Panc1 (cell line): Measurements from ENCODE around the gene ADGRL3. TPM values are rescaled to one million over a fixed set of nuclear protein-coding genes. Genes with fewer than 3 reads are reported as not detected.

Source experiments
- ATAC-seq: fragments of 200-7000 bp; cut with Tn5 transposase; 2 replicates; pipeline ENCODE4 v1.9.1; 2020; ENCODE audit warnings: mild to moderate bottlenecking, moderate library complexity
- BruUV-seq: library from RNA; stranded (reverse); fragments of 400-500 nt; replicated peaks from 2 replicates; lab custom pipeline; 2021; lab: Mats Ljungman, UMichigan
- CTCF ChIA-PET: fragments of 300-600 bp; sonication (Branson Sonifier 250); formaldehyde crosslinking; loops from one replicate; lab custom pipeline; 2022; ENCODE audit warnings: antibody characterized with exemption; lab: Charles Lee
- POLR2A ChIA-PET: fragments of 300-600 bp; sonication (Branson Sonifier 250); formaldehyde crosslinking; loops from one replicate; lab custom pipeline; 2022; ENCODE audit warnings: antibody characterized with exemption; lab: Charles Lee
- DNase-seq: peaks from one replicate; pipeline ENCODE4 v3.0.0-alpha.2; 2010; ENCODE audit warnings: low read depth, low spot score
- H3K27ac ChIP-seq: 2 replicates; pipeline ENCODE4 v1.5.1; 2011; ENCODE audit warnings: mild to moderate bottlenecking, low read length, inconsistent platforms
- H3K27me3 ChIP-seq: fragments of 200-500 bp; sonication (Bioruptor generic); 2 replicates; pipeline ENCODE4 v1.6.0; 2014; ENCODE audit warnings: low read length, inconsistent platforms; ENCODE audit not compliant: control insufficient read depth, insufficient read depth
- H3K36me3 ChIP-seq: fragments of 200-500 bp; sonication (Bioruptor generic); 2 replicates; pipeline ENCODE4 v1.5.1; 2014; ENCODE audit warnings: inconsistent platforms, mild to moderate bottlenecking, low read length, moderate library complexity; ENCODE audit not compliant: control insufficient read depth, insufficient read depth
- H3K4me1 ChIP-seq: 2 replicates; pipeline ENCODE4 v1.5.1; 2011; ENCODE audit warnings: inconsistent platforms, mild to moderate bottlenecking, low read length, moderate library complexity; ENCODE audit not compliant: control insufficient read depth, insufficient read depth
- H3K4me3 ChIP-seq, 2 experiments: 2 replicates each; pipeline ENCODE4 v1.5.1; 2011 to 2012; ENCODE audit warnings: low read depth in 2 of 2, low read length in 2 of 2, mild to moderate bottlenecking in 2 of 2, inconsistent platforms in 1 of 2, moderate library complexity in 1 of 2
- H3K9me3 ChIP-seq: fragments of 200-500 bp; sonication (Bioruptor generic); 2 replicates; pipeline ENCODE4 v1.5.1; 2014; ENCODE audit warnings: low read depth, mild to moderate bottlenecking, inconsistent platforms, low read length, moderate library complexity; ENCODE audit not compliant: control insufficient read depth, insufficient read depth
- POLR2AphosphoS5 ChIP-seq: IDR thresholded peaks from 2 replicates; pipeline ENCODE4 v1.6.1; 2012; ENCODE audit warnings: mild to moderate bottlenecking, low read depth, low read length, moderate library complexity
- REST ChIP-seq, 2 experiments: IDR thresholded peaks; 2 replicates each; pipeline ENCODE4 v1.6.1; 2011 to 2012; ENCODE audit warnings: low read depth in 2 of 2, control low read depth in 1 of 2, low read length in 1 of 2, mild to moderate bottlenecking in 1 of 2, moderate library complexity in 1 of 2; ENCODE audit not compliant: insufficient read depth in 1 of 2
- SIN3A ChIP-seq: IDR thresholded peaks from 2 replicates; pipeline ENCODE4 v1.6.1; 2012; ENCODE audit warnings: low read depth, mild to moderate bottlenecking, low read length, moderate library complexity, borderline replicate concordance; ENCODE audit not compliant: insufficient read depth
- TCF7L2 ChIP-seq: IDR thresholded peaks from 2 replicates; pipeline ENCODE4 v1.6.1; 2011; ENCODE audit warnings: mild to moderate bottlenecking, low read depth, low read length, inconsistent platforms
- in situ Hi-C: cut with HindIII; loops from 2 replicates; pipeline ENCODE4 v1.10.0; 2016; ENCODE audit warnings: low sequenced_read_pairs, low pct_unique_long_range_greater_than_20kb
- intact Hi-C: fragments of 100-400 bp; cut with micrococcal nuclease; formaldehyde crosslinking; loops from one replicate; pipeline ENCODE4 v1.10.0; 2022; ENCODE audit not compliant: unreplicated experiment
- total RNA-seq: library from RNA; stranded (reverse); gene quantifications from one replicate; pipeline ENCODE4 v1.2.1, GENCODE V29; 2021; ENCODE audit not compliant: unreplicated experiment
- TF ChIP-seq, protein P1 (sequence below): fragments of 450-650 bp; IDR thresholded peaks from 2 replicates; pipeline ENCODE4 v1.5.1; 2017; ENCODE audit warnings: mild to moderate bottlenecking

ADGRL3 gene
- total RNA-seq, 1 experiment from 2014 or later: 0.23 TPM

DNA sequence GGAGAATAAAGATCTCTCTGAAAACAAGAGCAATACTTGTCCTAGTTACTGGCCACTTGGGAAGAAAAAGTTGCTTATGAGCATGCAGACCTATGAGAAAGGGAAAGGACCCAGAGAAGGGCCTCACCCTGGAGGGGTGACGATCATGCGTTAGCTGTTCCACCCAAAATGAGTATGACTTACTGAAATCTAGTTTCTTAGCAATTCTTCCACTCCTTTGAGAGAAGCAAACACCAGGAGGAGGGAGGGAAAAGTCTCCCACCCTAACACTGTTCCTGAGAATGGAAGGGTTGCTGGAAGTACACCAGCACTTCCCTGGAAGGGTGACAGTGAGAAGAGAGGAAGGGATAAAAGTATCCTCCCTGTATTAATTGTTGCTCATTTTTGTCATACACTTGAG lies 107.9 kb downstream of the ADGRL3 start:
- TF ChIP-seq POLR2AphosphoS5 (no peak), REST (IDR thresholded peaks at IDR 0.05; ENCODE audit: insufficient read depth in 1 of 2, low read depth in 2 of 2, low read length in 1 of 2) (no peak), SIN3A (no peak), TCF7L2 (no peak)
- TF ChIP-seq, protein P1, sequence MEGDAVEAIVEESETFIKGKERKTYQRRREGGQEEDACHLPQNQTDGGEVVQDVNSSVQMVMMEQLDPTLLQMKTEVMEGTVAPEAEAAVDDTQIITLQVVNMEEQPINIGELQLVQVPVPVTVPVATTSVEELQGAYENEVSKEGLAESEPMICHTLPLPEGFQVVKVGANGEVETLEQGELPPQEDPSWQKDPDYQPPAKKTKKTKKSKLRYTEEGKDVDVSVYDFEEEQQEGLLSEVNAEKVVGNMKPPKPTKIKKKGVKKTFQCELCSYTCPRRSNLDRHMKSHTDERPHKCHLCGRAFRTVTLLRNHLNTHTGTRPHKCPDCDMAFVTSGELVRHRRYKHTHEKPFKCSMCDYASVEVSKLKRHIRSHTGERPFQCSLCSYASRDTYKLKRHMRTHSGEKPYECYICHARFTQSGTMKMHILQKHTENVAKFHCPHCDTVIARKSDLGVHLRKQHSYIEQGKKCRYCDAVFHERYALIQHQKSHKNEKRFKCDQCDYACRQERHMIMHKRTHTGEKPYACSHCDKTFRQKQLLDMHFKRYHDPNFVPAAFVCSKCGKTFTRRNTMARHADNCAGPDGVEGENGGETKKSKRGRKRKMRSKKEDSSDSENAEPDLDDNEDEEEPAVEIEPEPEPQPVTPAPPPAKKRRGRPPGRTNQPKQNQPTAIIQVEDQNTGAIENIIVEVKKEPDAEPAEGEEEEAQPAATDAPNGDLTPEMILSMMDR: no peak
- CTCF ChIA-PET: no interaction called here
- in situ Hi-C loops: no loop called here

DNA sequence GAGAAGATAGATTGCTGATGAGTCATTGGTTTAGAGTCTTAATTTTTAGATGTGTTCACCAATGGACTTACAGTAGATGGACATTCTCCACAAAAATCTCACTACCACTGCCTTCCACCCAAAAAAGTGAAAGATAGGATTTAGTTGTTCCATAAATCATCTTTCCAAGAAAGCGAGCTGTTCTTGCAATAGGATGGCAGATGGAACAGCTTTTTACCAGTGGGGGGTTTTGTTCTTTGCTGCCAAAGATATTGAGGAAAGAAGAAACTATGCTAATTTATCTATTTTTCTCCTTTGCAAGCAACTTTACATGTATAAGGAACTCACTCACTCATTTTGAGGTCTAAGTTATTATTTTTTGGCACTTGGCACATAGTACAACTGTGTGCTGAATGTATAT lies 109.5 kb downstream of the ADGRL3 start:
- Histone ChIP-seq H3K4me3 (no peak overlapping the region), H3K4me1 (no peaks in the 10 kb centered on the region), H3K9me3 (no peaks in the 10 kb centered on the region), H3K36me3 (no peaks in the 10 kb centered on the region), H3K27ac (no peak overlapping the region), H3K27me3 (no peaks in the 10 kb centered on the region)
- in situ Hi-C loops (no loop called here), intact Hi-C loops (no loop called here)
- TF ChIP-seq REST (IDR thresholded peaks at IDR 0.05; ENCODE audit: insufficient read depth in 1 of 2, low read depth in 2 of 2, low read length in 1 of 2) (no peak), SIN3A (no peak), POLR2AphosphoS5 (no peak), TCF7L2 (no peak)
- TF ChIP-seq, protein P1: no peak
- CTCF ChIA-PET: no interaction called here
- POLR2A ChIA-PET: no interaction called here
- ATAC-seq: no peak
- no peak for DNase-seq
- BruUV-seq: no TSS peak

More for the DNA sequence above, 107.9 kb downstream of the ADGRL3 start:
- H3K4me1 ChIP-seq: no peaks in the 10 kb centered on the region
- no peaks in the 10 kb centered on the region for H3K36me3 ChIP-seq
- BruUV-seq: no TSS peak
- no peak for DNase-seq
- no peak for ATAC-seq
- POLR2A ChIA-PET: no interaction called here
- intact Hi-C loops: no loop called here
- H3K27me3 ChIP-seq: no peaks in the 10 kb centered on the region
- H3K9me3 ChIP-seq: no peaks in the 10 kb centered on the region
- H3K4me3 ChIP-seq: no peak overlapping the region
- H3K27ac ChIP-seq: no peak overlapping the region
